Activated B cell treated with CpG ODN at 0.5 μM for 24 hours (primary cell): ENCODE data around the gene RYR1. TPM values are rescaled to one million over a fixed set of nuclear protein-coding genes. Genes with fewer than 3 reads are reported as not detected.
A peak's percentile ranks its signal among the peaks of the same experiment; 100 is the strongest.

ENCODE experiments used
- ATAC-seq: fragments of 200-7000 bp; cut with Tn5 transposase; one replicate; pipeline ENCODE4 v1.10.0; 2021; ENCODE audit warnings: low read depth, mild to moderate bottlenecking, moderate library complexity
- CTCF ChIA-PET: fragments of 350-600 bp; sonication (Branson Sonifier 250); formaldehyde crosslinking; loops from one replicate; lab custom pipeline; 2021; ENCODE audit warnings: antibody characterized with exemption; lab: Charles Lee
- POLR2A ChIA-PET: fragments of 350-600 bp; sonication (Branson Sonifier 250); formaldehyde crosslinking; loops from one replicate; lab custom pipeline; 2021; ENCODE audit warnings: antibody characterized with exemption; lab: Charles Lee
- DNase-seq: peaks from one replicate; pipeline ENCODE4 v3.0.0; 2022
- H3K27ac Mint-ChIP-seq: one replicate; pipeline ENCODE4 v1.8.0; 2020; ENCODE audit warnings: mixed read lengths
- H3K27me3 Mint-ChIP-seq: one replicate; pipeline ENCODE4 v1.8.0; 2021; ENCODE audit warnings: mixed read lengths
- H3K36me3 Mint-ChIP-seq: one replicate; pipeline ENCODE4 v1.8.0; 2021; ENCODE audit warnings: low read depth, mixed read lengths
- H3K4me1 Mint-ChIP-seq: one replicate; pipeline ENCODE4 v1.8.0; 2021; ENCODE audit warnings: mixed read lengths
- H3K4me3 Mint-ChIP-seq: one replicate; pipeline ENCODE4 v1.8.0; 2020; ENCODE audit warnings: mild to moderate bottlenecking, mixed read lengths
- H3K9me3 Mint-ChIP-seq: one replicate; pipeline ENCODE4 v1.8.0; 2020; ENCODE audit warnings: mixed read lengths
- CTCF ChIP-seq: fragments of 200-600 bp; IDR thresholded peaks from one replicate; pipeline ENCODE4 v1.8.0; 2022; ENCODE audit warnings: antibody characterized with exemption, mild to moderate bottlenecking
- intact Hi-C: fragments of 100-400 bp; cut with micrococcal nuclease; formaldehyde crosslinking; loops from one replicate; pipeline ENCODE4 v1.15.1; 2024
- total RNA-seq: library from RNA; stranded (reverse); gene quantifications from 2 replicates; pipeline ENCODE4 v1.2.3, GENCODE V29; 2022

Gene RYR1
- total RNA-seq, 1 donor from 2014 or later = 4.1 TPM

GRCh38 chr19:38615007-38615581 is 181.6 kb downstream of the RYR1 start:
- CTCF ChIA-PET = interaction anchor here (0.7 kb wide), 1 partner anchor 189 kb away, joined by 3 read pairs; no protein-coding TSS in a partner anchor
- POLR2A ChIA-PET = interaction anchor here (0.6 to 1.2 kb wide), 6 partner anchors 10 to 425 kb away, joined by 4 to 10 read pairs (median 8); partner anchors contain the start of genes ACTN4 and RINL
- Mint-ChIP-seq H3K4me3 (peak overlapping the region; percentile 61), H3K27ac (peak overlapping the region; percentile 60), H3K4me1 (peaks cover 60% of the 10 kb centered on the region), H3K27me3 (no peaks in the 10 kb centered on the region), H3K9me3 (no peaks in the 10 kb centered on the region), H3K36me3 (peaks cover 69% of the 10 kb centered on the region)
- intact Hi-C loops = loop anchor here (5.0 to 10.0 kb wide), 2 partner anchors 282 to 390 kb away; partner anchors contain the start of genes DPF1, NFKBIB and SIRT2
- DNase-seq (no peak), ATAC-seq (no peak)
- no peak for TF ChIP-seq CTCF

- ChIA-PET CTCF (interaction anchor here (1.0 kb wide), 1 partner anchor 21 kb away, joined by 3 read pairs; no protein-coding TSS in a partner anchor), POLR2A (interaction anchor here (0.6 to 3.9 kb wide), 6 partner anchors 27 to 208 kb away, joined by 3 to 45 read pairs (median 6); no protein-coding TSS in a partner anchor)
- H3K9me3 Mint-ChIP-seq = no peaks in the 10 kb centered on the region
- peaks cover 64% of the 10 kb centered on the region for H3K36me3 Mint-ChIP-seq
- peak overlapping the region; percentile 97 for H3K27ac Mint-ChIP-seq
- no peaks in the 10 kb centered on the region for H3K27me3 Mint-ChIP-seq
- H3K4me1 Mint-ChIP-seq = peaks cover 61% of the 10 kb centered on the region
- ATAC-seq = no peak
- intact Hi-C loops = loop anchor here (5.0 to 10.0 kb wide), 2 partner anchors 281 to 391 kb away; partner anchors contain the start of genes DPF1, NFKBIB and SIRT2
- no peak for TF ChIP-seq CTCF
- H3K4me3 Mint-ChIP-seq = peak overlapping the region; percentile 100
- no peak for DNase-seq
Observed at GRCh38 chr19:38616265-38616664, 182.8 kb downstream of the RYR1 start.

- Mint-ChIP-seq H3K4me1 (peaks cover 60% of the 10 kb centered on the region), H3K27ac (peak overlapping the region; percentile 97), H3K27me3 (no peaks in the 10 kb centered on the region), H3K36me3 (peaks cover 67% of the 10 kb centered on the region), H3K4me3 (peak overlapping the region; percentile 100), H3K9me3 (no peaks in the 10 kb centered on the region)
- ChIA-PET CTCF (interaction anchor here (0.7 to 4.7 kb wide), 5 partner anchors 19 to 230 kb away, joined by 3 to 49 read pairs (median 11); partner anchors contain the start of genes FAM98C and GGN), POLR2A (interaction anchor here (0.6 to 3.9 kb wide), 30 partner anchors 10 to 818 kb away, joined by 3 to 45 read pairs (median 7); partner anchors contain the start of genes ACTN4, FAM98C, GGN and MRPS12)
- ATAC-seq = peak; percentile 15
- no peak for DNase-seq
- no peak for TF ChIP-seq CTCF
- intact Hi-C loops = loop anchor here (5.0 to 10.0 kb wide), 2 partner anchors 280 to 393 kb away; partner anchors contain the start of genes DPF1, NFKBIB and SIRT2
Observed at GRCh38 chr19:38617283-38617763, 183.8 kb downstream of the RYR1 start.

- CTCF ChIA-PET = interaction anchor here (0.7 to 4.7 kb wide), 8 partner anchors 18 to 312 kb away, joined by 3 to 49 read pairs (median 6); partner anchors contain the start of genes CATSPERG, FAM98C, GGN and MRPS12
- Mint-ChIP-seq H3K27ac (peak within 1 kb of the TSS; percentile 97), H3K9me3 (no peaks in the 10 kb centered on the region), H3K27me3 (no peaks in the 10 kb centered on the region), H3K4me1 (peaks cover 57% of the 10 kb centered on the region), H3K36me3 (peaks cover 67% of the 10 kb centered on the region), H3K4me3 (peak within 1 kb of the TSS; percentile 100)
- POLR2A ChIA-PET = interaction anchor here (0.8 to 3.9 kb wide), 32 partner anchors 10 to 818 kb away, joined by 3 to 45 read pairs (median 6); partner anchors contain the start of genes ACTN4, FAM98C, GGN and MRPS12
- no peak for TF ChIP-seq CTCF
- intact Hi-C loops = loop anchor here (1.0 to 10.0 kb wide), 8 partner anchors 59 to 711 kb away; partner anchors contain the start of genes DPF1, FAM98C, MRPS12 and NFKBIB
- DNase-seq (peak; percentile 90), ATAC-seq (peak; percentile 91)
Observed at GRCh38 chr19:38617764-38618589, 184.5 kb downstream of the RYR1 start, which contains the start of gene MAP4K1. TSS of gene MAP4K1 (minus strand) at chr19:38617953. CDS start at chr19:38617895, 58 bp downstream.
